ENCODE results near the gene ADAMTSL1.

The ADAMTSL1 gene

GRCh38 chr9:18564018-18564880 lies 90.3 kb downstream of the ADAMTSL1 start:
- DNase-seq = no peak

DNA sequence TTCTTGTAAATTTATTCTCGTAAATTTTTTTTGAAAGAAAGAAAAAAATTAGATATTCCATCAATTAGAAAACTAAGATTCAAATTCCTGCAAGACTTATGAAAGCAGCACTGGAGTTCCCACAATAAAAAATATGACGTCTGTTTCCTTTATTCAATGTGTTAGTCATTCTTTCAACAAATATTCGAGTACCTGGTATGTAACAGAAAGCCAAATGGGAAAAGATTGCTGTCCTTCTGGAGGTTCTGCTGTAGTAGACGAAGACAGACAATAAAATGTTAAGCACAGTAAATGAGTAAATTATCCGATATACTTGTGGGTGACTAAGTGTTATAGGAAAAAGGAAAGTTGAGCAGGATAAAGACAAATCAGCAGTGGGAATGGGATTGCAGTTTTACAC lies 92.2 kb downstream of the ADAMTSL1 start:
- no peak for DNase-seq

GRCh38 chr9:18568973-18569372 lies 95.0 kb downstream of the ADAMTSL1 start:
- DNase-seq = no peak

GRCh38 chr9:18569941-18570630 lies 96.1 kb downstream of the ADAMTSL1 start:
- no peak for DNase-seq

- no peak for DNase-seq
Observed at GRCh38 chr9:18573021-18573556, 99.1 kb downstream of the ADAMTSL1 start.

GRCh38 chr9:18575686-18576085 lies 101.7 kb downstream of the ADAMTSL1 start:
- DNase-seq = no peak

- no peak for DNase-seq
Observed at GRCh38 chr9:18579536-18579935, 105.6 kb downstream of the ADAMTSL1 start.

GRCh38 chr9:18580151-18580550 lies 106.2 kb downstream of the ADAMTSL1 start:
- DNase-seq = no peak

- DNase-seq = no peak
Observed at GRCh38 chr9:18585996-18586395, 112.0 kb downstream of the ADAMTSL1 start.

GRCh38 chr9:18588002-18588401 lies 114.0 kb downstream of the ADAMTSL1 start:
- no peak for DNase-seq

DNA sequence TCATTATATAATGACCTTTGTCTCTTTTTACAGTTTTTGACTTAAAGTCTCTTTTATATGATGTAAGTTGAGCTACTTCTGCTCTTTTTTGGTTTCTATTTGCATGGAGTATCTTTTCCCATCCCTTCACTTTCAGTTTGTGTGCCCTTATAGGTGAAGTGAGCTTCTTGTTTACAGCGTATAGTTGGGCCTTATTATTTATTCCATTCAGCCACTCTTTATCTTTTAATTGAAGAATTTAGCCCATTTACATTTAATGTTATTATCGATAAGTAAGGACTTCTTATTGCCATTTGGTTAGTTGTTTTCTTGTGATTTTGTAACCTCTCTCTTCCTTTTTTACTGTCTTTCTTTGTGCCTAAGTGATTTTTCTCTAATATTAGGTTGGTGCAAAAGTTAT lies 117.3 kb downstream of the ADAMTSL1 start:
- no peak for DNase-seq

DNA sequence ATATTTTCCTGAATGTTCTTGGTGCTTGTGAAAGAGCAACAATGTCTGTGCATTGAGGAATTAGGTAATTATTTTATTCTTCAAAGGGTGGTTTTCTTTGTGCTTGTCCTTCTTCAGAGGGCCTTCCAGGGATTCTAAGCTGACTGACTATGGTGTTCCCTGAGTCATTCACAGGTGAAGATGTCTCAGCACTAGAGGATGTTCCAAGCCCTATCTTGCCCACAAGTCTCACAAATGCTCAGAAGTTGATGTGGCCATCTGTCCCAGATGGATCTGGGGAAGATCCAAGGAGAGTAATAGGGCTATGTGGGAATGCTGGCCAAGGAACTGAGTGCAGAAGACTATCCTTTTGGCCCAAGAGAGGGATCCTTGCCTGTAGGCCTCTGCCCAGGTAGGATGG lies 120.9 kb downstream of the ADAMTSL1 start:
- no peak for DNase-seq

GRCh38 chr9:18595597-18595996 lies 121.6 kb downstream of the ADAMTSL1 start:
- no peak for DNase-seq

GRCh38 chr9:18596920-18597319 lies 123.0 kb downstream of the ADAMTSL1 start:
- no peak for DNase-seq

DNA sequence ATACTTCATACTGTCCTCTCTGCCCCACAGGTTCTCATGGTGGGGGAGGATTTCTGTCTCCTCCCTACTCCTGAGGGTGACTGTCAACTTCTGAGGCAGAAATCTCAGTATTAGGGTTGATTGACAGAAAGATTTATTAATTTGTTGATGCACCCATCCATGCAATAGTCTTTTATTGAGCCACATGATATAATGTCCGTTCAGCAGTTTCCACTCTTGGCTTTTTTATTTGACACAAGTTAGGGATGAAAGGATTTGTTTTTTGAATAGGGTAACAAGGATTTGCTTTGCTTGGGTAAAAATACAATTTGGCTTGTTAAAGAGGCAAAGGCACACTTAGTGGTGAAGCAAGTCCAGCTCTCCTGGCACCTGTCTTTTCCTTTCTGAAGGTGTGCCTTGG lies 125.0 kb downstream of the ADAMTSL1 start:
- no peak for DNase-seq

- no peak for DNase-seq
Observed at GRCh38 chr9:18601026-18601425, 127.1 kb downstream of the ADAMTSL1 start.

DNA sequence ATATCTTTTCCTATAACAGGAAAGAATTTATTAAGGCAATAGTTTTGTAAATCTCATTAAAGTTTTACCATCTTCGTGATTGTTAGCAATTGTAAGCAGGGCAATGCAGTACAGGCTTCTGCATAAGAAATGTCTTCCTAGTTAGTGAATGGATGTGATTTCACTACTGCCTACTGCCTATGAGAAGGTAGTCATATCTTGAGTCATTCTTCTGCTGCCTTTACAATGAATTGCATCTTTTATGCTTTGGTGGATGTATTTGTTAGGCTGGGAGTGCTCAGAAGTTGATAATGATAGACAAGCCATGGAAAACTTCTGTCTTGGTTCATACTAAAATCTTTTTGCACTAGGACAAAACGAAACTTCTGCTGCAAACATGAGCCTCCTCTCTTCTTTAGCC lies 128.0 kb downstream of the ADAMTSL1 start:
- DNase-seq = no peak

DNA sequence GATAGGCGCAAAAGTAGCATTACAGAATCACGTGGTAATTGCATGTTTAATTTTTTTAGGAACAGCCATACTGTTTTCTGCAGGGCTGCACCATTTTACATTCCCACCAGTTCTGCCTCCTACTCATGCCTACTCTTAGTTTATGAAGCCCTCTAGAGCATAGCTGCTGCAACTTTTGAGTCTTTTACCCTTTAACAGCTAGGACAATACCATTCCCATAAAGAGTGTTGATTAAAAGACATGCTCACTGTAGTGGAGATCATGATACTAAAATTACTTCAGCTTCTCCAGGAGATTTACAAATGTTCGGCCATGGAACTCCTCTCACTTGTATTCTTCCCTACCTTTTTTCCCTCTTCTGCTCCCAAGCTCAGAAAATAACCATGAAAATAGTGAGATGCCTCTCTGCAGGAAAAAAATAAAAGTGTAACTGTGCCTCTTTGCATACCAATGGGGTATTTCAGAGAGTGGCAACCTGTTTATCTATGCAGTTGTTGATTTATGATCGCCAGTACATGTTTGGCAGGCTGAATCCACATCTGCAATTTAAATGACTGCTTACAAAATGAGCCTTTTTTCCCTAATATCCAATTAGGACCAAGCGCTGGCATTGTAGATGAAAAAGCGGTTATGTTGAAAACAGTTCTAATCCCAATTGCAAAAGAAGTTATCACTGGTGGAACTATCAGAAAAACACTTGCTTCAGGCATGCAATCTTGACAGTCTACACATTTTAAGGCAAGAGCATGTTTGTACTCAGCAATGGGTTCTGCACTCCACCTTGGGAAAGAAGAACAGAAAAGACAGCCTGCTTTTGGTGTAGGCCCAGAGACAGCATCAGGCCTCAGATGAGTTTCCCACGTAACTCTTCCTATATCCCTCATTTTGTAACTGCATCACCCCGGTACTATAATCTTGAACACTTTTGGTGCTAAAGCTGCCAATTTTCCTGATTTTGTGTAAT lies 131.1 kb downstream of the ADAMTSL1 start:
- DNase-seq = no peak

GRCh38 chr9:18605766-18606180 lies 131.8 kb downstream of the ADAMTSL1 start:
- DNase-seq = no peak

GRCh38 chr9:18606281-18606680 lies 132.3 kb downstream of the ADAMTSL1 start:
- no peak for DNase-seq

GRCh38 chr9:18606846-18607245 lies 132.9 kb downstream of the ADAMTSL1 start:
- no peak for DNase-seq

DNA sequence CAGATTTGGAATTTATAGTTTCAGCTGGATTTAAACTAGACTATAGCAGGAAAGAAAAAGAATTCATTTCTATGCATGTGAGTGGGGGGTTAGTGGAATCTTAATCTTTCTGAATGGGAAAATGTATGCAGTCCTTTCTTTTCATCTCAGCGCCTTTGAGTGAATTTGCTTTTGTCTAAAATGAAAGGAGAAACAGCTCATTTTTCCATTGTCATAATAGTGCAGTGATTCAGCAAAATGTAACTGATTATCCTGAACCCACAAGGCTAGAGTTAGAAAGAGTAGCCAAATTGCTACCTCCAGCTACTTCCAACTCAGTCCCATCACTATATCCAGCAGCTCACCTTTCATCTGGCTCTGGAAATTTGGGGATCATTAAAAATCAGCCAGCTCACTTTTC lies 134.4 kb downstream of the ADAMTSL1 start:
- DNase-seq = no peak

DNA sequence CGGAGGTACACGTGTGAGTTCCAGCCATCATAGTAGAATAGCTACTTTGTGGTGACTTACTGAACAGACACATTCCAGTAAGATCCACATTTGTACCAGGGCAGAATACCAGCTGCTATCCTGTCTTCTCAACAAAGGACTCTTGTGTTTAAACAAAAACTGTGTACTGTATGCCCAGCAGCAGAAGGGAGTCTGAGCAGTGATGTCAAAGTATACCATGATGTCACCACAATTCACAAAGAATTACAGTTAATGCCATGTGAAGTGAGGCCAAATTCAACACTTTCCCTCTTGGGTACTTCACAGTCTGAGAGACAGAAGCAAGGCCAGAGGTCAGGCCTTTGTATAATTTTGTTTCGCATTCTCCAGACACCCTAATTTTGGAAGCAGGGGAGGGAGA lies 137.0 kb downstream of the ADAMTSL1 start:
- DNase-seq = no peak

All from DMS 273 treated with DMSO at 0.1 percent for 48 hours (cell line).